GM06990 (cell line): ENCODE results near the gene PTTG1.
A peak's percentile ranks its signal among the peaks of the same experiment; 100 is the strongest.

ENCODE experiments used
- DNase-seq: peaks from one replicate; pipeline ENCODE4 v3.0.0-alpha.2; 2011; ENCODE audit not compliant: insufficient read length; ENCODE audit errors: extremely low read depth
- H3K27me3 ChIP-seq: replicated peaks from 2 replicates; pipeline ENCODE4 v1.6.0; 2011; ENCODE audit warnings: low read length; ENCODE audit not compliant: control insufficient read depth, insufficient read depth
- H3K36me3 ChIP-seq: 2 replicates; pipeline ENCODE4 v1.5.1; 2011; ENCODE audit warnings: low read length; ENCODE audit not compliant: control insufficient read depth, insufficient read depth
- H3K4me3 ChIP-seq: replicated peaks from 2 replicates; pipeline ENCODE4 v1.5.1; 2011; ENCODE audit warnings: low read depth, mild to moderate bottlenecking, control low read depth, low read length
- CTCF ChIP-seq: IDR thresholded peaks from 2 replicates; pipeline ENCODE4 v1.5.1; 2011; ENCODE audit warnings: low read length, control low read depth, mild to moderate bottlenecking, inconsistent platforms; ENCODE audit not compliant: insufficient read depth, poor library complexity, severe bottlenecking

Gene PTTG1

GRCh38 chr5:160437271-160437670 is 15.6 kb downstream of the PTTG1 start:
- Histone ChIP-seq H3K27me3 (no peaks in the 10 kb centered on the region), H3K36me3 (no peaks in the 10 kb centered on the region), H3K4me3 (no peak overlapping the region)
- no peak for TF ChIP-seq CTCF
- no peak for DNase-seq

DNA sequence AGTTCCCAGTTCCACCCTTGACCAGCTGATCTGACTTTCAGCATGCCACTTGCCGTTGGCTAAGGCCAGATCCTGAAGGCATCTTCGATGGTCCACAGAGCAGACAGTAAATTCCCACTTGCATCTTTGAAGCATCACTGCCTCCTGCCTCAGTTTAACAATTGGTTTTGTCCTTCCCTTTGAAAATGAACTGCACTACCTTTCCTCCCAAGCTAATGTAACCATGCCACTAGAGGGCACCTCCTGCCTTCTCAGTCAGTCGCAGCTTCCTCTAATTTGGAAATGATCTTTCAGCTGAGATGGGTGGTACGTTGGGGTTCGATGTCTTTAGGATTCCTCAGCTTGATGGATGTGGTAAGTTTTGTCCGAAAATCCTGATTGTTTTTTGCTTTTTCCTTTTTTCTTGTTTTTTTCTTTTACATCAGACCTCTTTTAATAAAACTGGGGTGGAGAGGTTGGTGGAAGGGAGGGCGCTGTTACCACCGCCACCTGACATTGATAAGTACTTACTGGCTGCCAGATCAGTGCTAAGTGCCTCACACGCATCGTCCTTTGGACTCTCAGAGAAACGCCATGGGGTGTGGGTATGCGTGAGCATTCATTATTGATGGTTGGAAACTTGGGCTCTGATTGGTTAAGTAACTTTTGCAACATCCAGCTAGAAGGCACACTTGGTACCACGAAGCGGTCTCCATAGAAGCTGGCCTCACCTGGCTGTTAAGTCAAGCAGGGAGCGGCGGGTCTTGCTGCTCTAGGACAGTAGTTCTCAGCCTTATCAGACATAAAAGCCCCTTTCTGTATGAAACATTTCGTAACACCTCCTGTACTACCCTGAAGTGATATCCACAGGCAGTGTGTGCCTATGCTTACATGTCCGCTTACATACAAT is 16.9 kb downstream of the PTTG1 start:
- Histone ChIP-seq H3K36me3 (no peaks in the 10 kb centered on the region), H3K27me3 (no peaks in the 10 kb centered on the region), H3K4me3 (peak overlapping the region; percentile 72)
- peak; percentile 80 for TF ChIP-seq CTCF
- no peak for DNase-seq

DNA sequence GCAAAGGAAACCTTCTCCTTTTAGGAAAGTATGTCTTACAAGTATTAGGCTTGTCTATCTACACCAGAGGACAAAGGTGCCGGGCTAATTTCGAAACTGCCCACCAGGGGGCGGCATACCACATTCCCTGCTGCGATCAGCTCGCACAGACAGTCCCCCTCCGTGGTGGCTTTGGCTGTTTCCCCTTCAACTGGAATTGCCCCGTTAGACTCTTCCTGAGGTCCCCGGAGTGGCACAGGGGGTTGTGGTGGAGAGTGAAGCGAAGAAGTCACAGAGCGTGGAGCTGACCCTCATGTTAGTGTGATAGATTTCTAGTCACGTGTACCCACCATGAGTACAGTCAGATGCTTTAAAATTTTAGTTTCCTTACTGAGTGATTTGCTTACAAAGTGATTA is 17.5 kb downstream of the PTTG1 start:
- peak; percentile 87 for TF ChIP-seq CTCF
- H3K4me3 ChIP-seq = peak overlapping the region; percentile 72
- no peaks in the 10 kb centered on the region for H3K27me3 ChIP-seq
- no peaks in the 10 kb centered on the region for H3K36me3 ChIP-seq
- peak; percentile 84 for DNase-seq

DNA sequence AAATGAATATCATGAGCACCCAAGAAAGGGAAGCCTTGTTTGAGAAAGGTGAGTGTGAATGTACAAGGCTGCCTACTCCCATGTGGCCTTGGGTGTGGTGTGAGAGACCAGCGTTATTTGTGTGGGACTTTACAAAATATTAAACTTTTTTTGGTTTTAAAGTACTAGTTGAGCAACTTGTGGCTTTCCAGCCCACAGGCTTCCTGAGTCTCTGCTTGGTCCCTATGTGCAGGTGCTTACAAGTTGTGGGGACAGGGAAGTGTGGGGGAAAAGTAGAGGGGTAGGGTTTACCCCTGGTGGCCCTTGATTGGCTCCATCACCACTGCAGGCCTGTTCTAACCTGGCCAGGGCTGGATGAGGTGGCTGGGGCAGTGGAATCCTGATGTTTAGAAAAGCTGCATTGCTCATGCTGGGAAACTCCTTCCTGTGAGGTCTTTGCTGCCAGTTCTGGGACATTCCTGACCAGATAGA is 19.7 kb downstream of the PTTG1 start:
- no peaks in the 10 kb centered on the region for H3K36me3 ChIP-seq
- TF ChIP-seq CTCF = no peak
- no peak overlapping the region for H3K4me3 ChIP-seq
- DNase-seq = no peak
- H3K27me3 ChIP-seq = no peaks in the 10 kb centered on the region

GRCh38 chr5:160442824-160443431 is 21.3 kb downstream of the PTTG1 start:
- peak; percentile 46 for DNase-seq

More at GRCh38 chr5:160442824-160443431, 21.3 kb downstream of the PTTG1 start:
- Histone ChIP-seq H3K36me3 (no peaks in the 10 kb centered on the region), H3K4me3 (no peak overlapping the region), H3K27me3 (no peaks in the 10 kb centered on the region)
- no peak for TF ChIP-seq CTCF
